Breast epithelium (tissue), 4 donors: ENCODE results near the gene FGFR1OP2. TPM values are rescaled to one million over a fixed set of nuclear protein-coding genes. Genes with fewer than 3 reads are reported as not detected.

Experiments
- DNase-seq, 2 donors: peaks; one replicate each; pipeline ENCODE4 v3.0.0-alpha.2; 2019; ENCODE audit warnings: low spot score in 2 of 2
- H3K27ac ChIP-seq, 2 donors: fragments of 200-600 bp; sonication (generic) in 1 of 2; one replicate each; pipeline ENCODE4 v1.5.1; 2016 to 2019; ENCODE audit warnings: mild to moderate bottlenecking in 1 of 2
- H3K27me3 ChIP-seq, 2 donors: fragments of 200-600 bp; sonication (generic) in 1 of 2; one replicate each; pipeline versions ENCODE4 v1.5.1 to v1.6.0; 2017 to 2019; ENCODE audit warnings: control low read depth in 1 of 2, mild to moderate bottlenecking in 1 of 2
- H3K36me3 ChIP-seq: fragments of 200-600 bp; one replicate; pipeline ENCODE4 v1.5.1; 2019
- H3K4me1 ChIP-seq, 2 donors: fragments of 200-600 bp; sonication (generic); one replicate each; pipeline ENCODE4 v1.5.1; 2016 to 2019; ENCODE audit warnings: control low read depth in 1 of 2
- H3K4me3 ChIP-seq, 3 donors: fragments of 200-600 bp; sonication (generic); 1 replicate in 2 of 3; 2 replicates in 1 of 3; pipeline ENCODE4 v1.5.1; 2016 to 2019; ENCODE audit warnings: mild to moderate bottlenecking in 3 of 3, moderate library complexity in 2 of 3
- H3K9me3 ChIP-seq, 2 donors: fragments of 200-600 bp; sonication (generic) in 1 of 2; one replicate each; pipeline ENCODE4 v1.5.1; 2016 to 2019; ENCODE audit warnings: control low read depth in 1 of 2
- CTCF ChIP-seq, 3 donors: fragments of 450-650 bp; IDR thresholded peaks; one replicate each; pipeline ENCODE4 v1.5.1; 2016 to 2017; ENCODE audit warnings: antibody characterized with exemption in 3 of 3, mild to moderate bottlenecking in 3 of 3, moderate library complexity in 3 of 3
- POLR2A ChIP-seq: fragments of 450-650 bp; IDR thresholded peaks from one replicate; pipeline ENCODE4 v1.6.1; 2016; ENCODE audit warnings: antibody characterized with exemption, mild to moderate bottlenecking, moderate library complexity
- POLR2AphosphoS5 ChIP-seq, 3 donors: sonication (generic); formaldehyde crosslinking; IDR thresholded peaks; one replicate each; pipeline ENCODE4 v1.6.1; 2017; ENCODE audit warnings: antibody characterized with exemption in 3 of 3
- intact Hi-C: fragments of 100-400 bp; cut with DNase I; formaldehyde crosslinking; loops from one replicate; pipeline ENCODE4 v1.15.1; 2023; ENCODE audit warnings: low total_unique reads
- total RNA-seq, 3 donors: library from RNA; depleted of rRNA; stranded (reverse); fragments of >200 nt; gene quantifications; one replicate each; pipeline ENCODE4 v1.1.0, GENCODE V29; 2016

The FGFR1OP2 gene
- total RNA-seq, 3 donors from 2014 or later, result 87.8 to 111 (median 92.5) TPM

GRCh38 chr12:26994109-26994508, 55.8 kb downstream of the FGFR1OP2 start:
- no peaks in the 10 kb centered on the region for H3K9me3 ChIP-seq
- no peak for TF ChIP-seq POLR2A
- H3K27ac ChIP-seq, result no peak overlapping the region
- H3K27me3 ChIP-seq, result no peaks in the 10 kb centered on the region
- no peak overlapping the region for H3K4me3 ChIP-seq
- H3K36me3 ChIP-seq, result no peaks in the 10 kb centered on the region
- H3K4me1 ChIP-seq, result no peaks in the 10 kb centered on the region
- intact Hi-C loops, result no loop called here
- DNase-seq, result no peak

GRCh38 chr12:26995706-26996105, 57.4 kb downstream of the FGFR1OP2 start:
- no peak for DNase-seq
- TF ChIP-seq POLR2A, result no peak
- no peak for TF ChIP-seq CTCF (IDR thresholded peaks at IDR 0.05)
- no peak for TF ChIP-seq POLR2AphosphoS5 (IDR thresholded peaks at IDR 0.05)
- intact Hi-C loops, result no loop called here
- no peak overlapping the region for H3K27ac ChIP-seq
- H3K4me3 ChIP-seq, result no peak overlapping the region
- H3K4me1 ChIP-seq, result no peaks in the 10 kb centered on the region
- H3K27me3 ChIP-seq, result no peaks in the 10 kb centered on the region
- no peaks in the 10 kb centered on the region for H3K9me3 ChIP-seq
- H3K36me3 ChIP-seq, result no peaks in the 10 kb centered on the region

GRCh38 chr12:26997003-26997402, 58.7 kb downstream of the FGFR1OP2 start:
- intact Hi-C loops, result no loop called here
- Histone ChIP-seq H3K9me3 (no peaks in the 10 kb centered on the region), H3K36me3 (no peaks in the 10 kb centered on the region), H3K4me1 (no peaks in the 10 kb centered on the region), H3K27me3 (no peaks in the 10 kb centered on the region), H3K27ac (no peak overlapping the region), H3K4me3 (no peak overlapping the region)
- DNase-seq, result no peak
- TF ChIP-seq POLR2AphosphoS5 (IDR thresholded peaks at IDR 0.05) (no peak), CTCF (IDR thresholded peaks at IDR 0.05) (no peak), POLR2A (no peak)

GRCh38 chr12:27000961-27001360, 62.7 kb downstream of the FGFR1OP2 start:
- Histone ChIP-seq H3K4me3 (no peak overlapping the region), H3K4me1 (no peaks in the 10 kb centered on the region), H3K27me3 (no peaks in the 10 kb centered on the region), H3K36me3 (no peaks in the 10 kb centered on the region), H3K27ac (no peak overlapping the region), H3K9me3 (no peaks in the 10 kb centered on the region)
- DNase-seq, result no peak
- TF ChIP-seq POLR2A, result no peak
- intact Hi-C loops, result no loop called here

- H3K27me3 ChIP-seq, result no peaks in the 10 kb centered on the region
- H3K36me3 ChIP-seq, result no peaks in the 10 kb centered on the region
- no peaks in the 10 kb centered on the region for H3K9me3 ChIP-seq
- H3K4me3 ChIP-seq, result no peak overlapping the region
- no peak overlapping the region for H3K27ac ChIP-seq
- TF ChIP-seq POLR2A (no peak), CTCF (IDR thresholded peaks at IDR 0.05) (no peak), POLR2AphosphoS5 (IDR thresholded peaks at IDR 0.05) (no peak)
- intact Hi-C loops, result no loop called here
- no peaks in the 10 kb centered on the region for H3K4me1 ChIP-seq
- no peak for DNase-seq
Measured at GRCh38 chr12:27001663-27002062, 63.4 kb downstream of the FGFR1OP2 start.

- no peak overlapping the region for H3K27ac ChIP-seq
- intact Hi-C loops, result no loop called here
- TF ChIP-seq POLR2AphosphoS5 (IDR thresholded peaks at IDR 0.05), result no peak
- no peak for TF ChIP-seq POLR2A
- no peak for TF ChIP-seq CTCF (IDR thresholded peaks at IDR 0.05)
- no peak overlapping the region for H3K4me3 ChIP-seq
- no peaks in the 10 kb centered on the region for H3K9me3 ChIP-seq
- no peaks in the 10 kb centered on the region for H3K4me1 ChIP-seq
- H3K27me3 ChIP-seq, result no peaks in the 10 kb centered on the region
- no peaks in the 10 kb centered on the region for H3K36me3 ChIP-seq
- no peak for DNase-seq
Measured at GRCh38 chr12:27002141-27002540, 63.9 kb downstream of the FGFR1OP2 start.
